HFF-Myc (cell line): ENCODE results near the gene CDK6.
"Not testable (repeated sequence)": the region's sequence is repeated elsewhere in the genome, so short reads cannot be mapped to it uniquely, and the experiment has no call there.

ENCODE experiments used
- DNase-seq: peaks from one replicate; pipeline ENCODE4 v3.0.0-alpha.2; 2011; ENCODE audit warnings: low read depth; ENCODE audit errors: extremely low read depth
- H3K4me3 ChIP-seq: replicated peaks from 2 replicates; pipeline ENCODE4 v1.5.1; 2011; ENCODE audit warnings: low read depth, mild to moderate bottlenecking, control low read depth, low read length
- CTCF ChIP-seq: IDR thresholded peaks from 2 replicates; pipeline ENCODE4 v1.5.1; 2012; ENCODE audit warnings: mild to moderate bottlenecking, low read depth, low read length, control low read depth; ENCODE audit errors: missing control alignments

CDK6 gene

GRCh38 chr7:92749327-92749755 lies 87.0 kb downstream of the CDK6 start:
- TF ChIP-seq CTCF = no peak
- no peak for DNase-seq
- H3K4me3 ChIP-seq = no peak overlapping the region

GRCh38 chr7:92748495-92748894 lies 87.9 kb downstream of the CDK6 start:
- H3K4me3 ChIP-seq = no peak overlapping the region
- DNase-seq = no peak
- TF ChIP-seq CTCF = no peak

GRCh38 chr7:92747041-92747835 lies 89.1 kb downstream of the CDK6 start:
- DNase-seq = no peak
- TF ChIP-seq CTCF = no peak
- no peak overlapping the region for H3K4me3 ChIP-seq

- no peak overlapping the region for H3K4me3 ChIP-seq
- no peak for TF ChIP-seq CTCF
- no peak for DNase-seq
These were observed 91.1 kb downstream of the CDK6 start for GRCh38 chr7:92745241-92745640.

- not testable (repeated sequence) for DNase-seq, H3K4me3 ChIP-seq
These were observed 92.2 kb downstream of the CDK6 start for GRCh38 chr7:92744180-92744579.

- no peak for TF ChIP-seq CTCF
- no peak overlapping the region for H3K4me3 ChIP-seq
- DNase-seq = no peak
These were observed 94.2 kb downstream of the CDK6 start for GRCh38 chr7:92742186-92742585.

- H3K4me3 ChIP-seq = no peak overlapping the region
- no peak for DNase-seq
- no peak for TF ChIP-seq CTCF
These were observed 95.7 kb downstream of the CDK6 start for GRCh38 chr7:92740700-92741126.
